CD8-positive, alpha-beta memory T cell (primary cell): ENCODE results near the gene PTGIS. TPM values are rescaled to one million over a fixed set of nuclear protein-coding genes. Genes with fewer than 3 reads are reported as not detected.
A peak's percentile ranks its signal among the peaks of the same experiment; 100 is the strongest.

Source experiments
- CTCF ChIA-PET: fragments of 350-600 bp; sonication (Branson Sonifier 250); formaldehyde crosslinking; loops from one replicate; lab custom pipeline; 2021; ENCODE audit warnings: antibody characterized with exemption; lab: Charles Lee
- POLR2A ChIA-PET: fragments of 350-600 bp; sonication (Branson Sonifier 250); formaldehyde crosslinking; loops from one replicate; lab custom pipeline; 2021; ENCODE audit warnings: antibody characterized with exemption; lab: Charles Lee
- DNase-seq, 5 donors: peaks; one replicate each; pipeline versions ENCODE4 v3.0.0 to v3.0.0-alpha.2; 2020 to 2022; ENCODE audit warnings: mixed read lengths in 1 of 5
- H3K27ac ChIP-seq: one replicate; pipeline ENCODE4 v1.7.0; 2013; ENCODE audit warnings: low read depth, mild to moderate bottlenecking, low read length, moderate library complexity
- H3K27me3 ChIP-seq: 2 replicates; pipeline ENCODE4 v1.7.0; 2013; ENCODE audit warnings: low read length, mild to moderate bottlenecking; ENCODE audit not compliant: insufficient read depth, poor library complexity, severe bottlenecking
- H3K36me3 ChIP-seq: 2 replicates; pipeline ENCODE4 v1.7.0; 2013; ENCODE audit warnings: mild to moderate bottlenecking, low read length, moderate library complexity; ENCODE audit not compliant: insufficient read depth
- H3K4me1 ChIP-seq: 2 replicates; pipeline ENCODE4 v1.7.0; 2013; ENCODE audit warnings: mild to moderate bottlenecking, low read length, moderate library complexity; ENCODE audit not compliant: insufficient read depth
- H3K4me3 ChIP-seq: 2 replicates; pipeline ENCODE4 v1.7.0; 2013; ENCODE audit warnings: mild to moderate bottlenecking, low read length
- H3K9me3 ChIP-seq: 2 replicates; pipeline ENCODE4 v1.7.0; 2013; ENCODE audit warnings: mild to moderate bottlenecking, low read length
- H3K27ac Mint-ChIP-seq, 8 donors: one replicate each; pipeline ENCODE4 v1.8.0; 2020 to 2021; ENCODE audit warnings: mixed read lengths in 8 of 8, mild to moderate bottlenecking in 6 of 8, inconsistent platforms in 3 of 8, moderate library complexity in 3 of 8
- H3K27me3 Mint-ChIP-seq, 2 donors: one replicate each; pipeline ENCODE4 v1.8.0; 2020 to 2021; ENCODE audit warnings: mixed read lengths in 2 of 2, mild to moderate bottlenecking in 1 of 2, moderate library complexity in 1 of 2
- H3K36me3 Mint-ChIP-seq, 3 donors: one replicate each; pipeline ENCODE4 v1.8.0; 2020 to 2021; ENCODE audit warnings: mixed read lengths in 3 of 3, inconsistent platforms in 1 of 3, mild to moderate bottlenecking in 1 of 3
- H3K4me1 Mint-ChIP-seq, 3 donors: one replicate each; pipeline ENCODE4 v1.8.0; 2020 to 2021; ENCODE audit warnings: mixed read lengths in 3 of 3, inconsistent platforms in 1 of 3, mild to moderate bottlenecking in 1 of 3
- H3K4me3 Mint-ChIP-seq, 7 donors: one replicate each; pipeline ENCODE4 v1.8.0; 2020 to 2021; ENCODE audit warnings: mixed read lengths in 7 of 7, mild to moderate bottlenecking in 6 of 7, moderate library complexity in 4 of 7, inconsistent platforms in 2 of 7
- H3K9me3 Mint-ChIP-seq, 5 donors: one replicate each; pipeline ENCODE4 v1.8.0; 2020 to 2022; ENCODE audit warnings: mixed read lengths in 5 of 5, mild to moderate bottlenecking in 3 of 5, moderate library complexity in 2 of 5, inconsistent platforms in 1 of 5
- polyA plus RNA-seq: library from polyadenylated mRNA; unstranded; fragments of 300-500 nt; fragmentation: Illumina TruSeq; gene quantifications from one replicate; pipeline ENCODE4 v1.2.3, GENCODE V29; 2021
- total RNA-seq, 2 experiments: library from RNA; stranded (reverse); gene quantifications; one replicate each; pipeline ENCODE4 v1.2.3, GENCODE V29; 2021

PTGIS gene
- total and polyA plus RNA-seq, 3 experiments from 2014 or later: 0.15 to 7.8 (median 7.6) TPM

GRCh38 chr20:49601153-49601924, 33.4 kb upstream of the PTGIS start:
- Mint-ChIP-seq H3K36me3 (no peaks in the 10 kb centered on the region), H3K27me3 (no peaks in the 10 kb centered on the region), H3K4me1 (peaks cover 4 to 9% (median 8%) of the 10 kb centered on the region in 3 donors), H3K9me3 (peaks cover 0 to 1% (median 0%) of the 10 kb centered on the region in 5 donors), H3K27ac (no peak overlapping the region), H3K4me3 (no peak overlapping the region)
- H3K9me3 ChIP-seq: no peaks in the 10 kb centered on the region
- POLR2A ChIA-PET: no interaction called here
- H3K27me3 ChIP-seq: no peaks in the 10 kb centered on the region
- peaks cover under 1% of the 10 kb centered on the region for H3K4me1 ChIP-seq
- H3K36me3 ChIP-seq: no peaks in the 10 kb centered on the region
- H3K4me3 ChIP-seq: no peak overlapping the region
- no peak for DNase-seq
- CTCF ChIA-PET: interaction anchor here (0.7 to 1.2 kb wide), 2 partner anchors 9 to 13 kb away, joined by 3 read pairs; no protein-coding TSS in a partner anchor
- no peak overlapping the region for H3K27ac ChIP-seq

DNA sequence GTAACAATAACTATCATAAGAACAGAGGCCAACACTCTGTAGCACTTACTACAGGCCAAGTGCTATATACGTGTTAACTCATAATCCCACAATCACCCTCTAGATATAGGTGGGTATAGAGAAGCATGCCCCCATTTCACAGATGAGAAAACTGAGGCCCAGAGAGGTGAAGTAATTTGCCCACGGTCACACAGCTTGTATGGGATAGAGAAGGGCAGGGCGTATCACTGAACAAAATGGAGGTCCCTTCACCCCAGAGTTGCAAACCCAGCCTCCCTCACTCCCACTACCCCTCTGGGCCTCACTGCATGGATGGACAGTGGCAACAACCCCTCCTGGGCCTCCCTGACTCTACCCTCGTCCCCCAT, 31.8 kb upstream of the PTGIS start:
- Mint-ChIP-seq H3K36me3 (no peaks in the 10 kb centered on the region), H3K4me1 (peaks cover 20 to 25% (median 24%) of the 10 kb centered on the region in 3 donors), H3K4me3 (no peak overlapping the region), H3K9me3 (peaks cover 0 to 1% (median 0%) of the 10 kb centered on the region in 5 donors), H3K27ac (no peak overlapping the region), H3K27me3 (no peaks in the 10 kb centered on the region)
- Histone ChIP-seq H3K4me3 (no peak overlapping the region), H3K27ac (no peak overlapping the region), H3K36me3 (no peaks in the 10 kb centered on the region), H3K4me1 (peaks cover 17% of the 10 kb centered on the region), H3K27me3 (no peaks in the 10 kb centered on the region), H3K9me3 (no peaks in the 10 kb centered on the region)
- ChIA-PET CTCF (no interaction called here), POLR2A (no interaction called here)
- no peak for DNase-seq

GRCh38 chr20:49597825-49598395, 30.0 kb upstream of the PTGIS start:
- Mint-ChIP-seq H3K9me3 (peaks cover 0 to 1% (median 0%) of the 10 kb centered on the region in 5 donors), H3K36me3 (no peaks in the 10 kb centered on the region), H3K27me3 (no peaks in the 10 kb centered on the region), H3K4me1 (peaks cover 38 to 44% (median 42%) of the 10 kb centered on the region in 3 donors), H3K4me3 (no peak overlapping the region), H3K27ac (no peak overlapping the region)
- H3K27me3 ChIP-seq: no peaks in the 10 kb centered on the region
- ChIA-PET POLR2A (no interaction called here), CTCF (interaction anchor here (1.1 kb wide), 1 partner anchor 56 kb away, joined by 3 read pairs; no protein-coding TSS in a partner anchor)
- no peak for DNase-seq
- no peak overlapping the region for H3K4me3 ChIP-seq
- no peaks in the 10 kb centered on the region for H3K9me3 ChIP-seq
- H3K4me1 ChIP-seq: peaks cover 33% of the 10 kb centered on the region
- H3K27ac ChIP-seq: no peak overlapping the region
- H3K36me3 ChIP-seq: no peaks in the 10 kb centered on the region

GRCh38 chr20:49595811-49596561, 28.0 kb upstream of the PTGIS start:
- Histone ChIP-seq H3K4me1 (peaks cover 33% of the 10 kb centered on the region), H3K27ac (no peak overlapping the region), H3K36me3 (no peaks in the 10 kb centered on the region), H3K4me3 (no peak overlapping the region), H3K27me3 (no peaks in the 10 kb centered on the region), H3K9me3 (no peaks in the 10 kb centered on the region)
- ChIA-PET POLR2A (no interaction called here), CTCF (interaction anchor here (1.1 to 1.5 kb wide), 5 partner anchors 13 to 293 kb away, joined by 3 to 4 read pairs (median 3); no protein-coding TSS in a partner anchor)
- Mint-ChIP-seq H3K4me1 (peaks cover 54 to 61% (median 55%) of the 10 kb centered on the region in 3 donors), H3K36me3 (no peaks in the 10 kb centered on the region), H3K9me3 (peaks cover 0 to 1% (median 0%) of the 10 kb centered on the region in 5 donors), H3K4me3 (peak overlapping the region in 6 of 7 donors; percentile 24 to 86 (median 62)), H3K27ac (peak overlapping the region; percentile 39 to 84 (median 58)), H3K27me3 (no peaks in the 10 kb centered on the region)
- DNase-seq: peak in 2 of 5 donors; percentile 12 to 54

GRCh38 chr20:49595346-49595745, 27.4 kb upstream of the PTGIS start:
- no peak overlapping the region for H3K27ac ChIP-seq
- CTCF ChIA-PET: interaction anchor here (0.6 to 1.5 kb wide), 5 partner anchors 13 to 294 kb away, joined by 3 to 6 read pairs (median 3); no protein-coding TSS in a partner anchor
- no peak overlapping the region for H3K4me3 ChIP-seq
- Mint-ChIP-seq H3K4me3 (peak overlapping the region in 5 of 7 donors; percentile 49 to 86 (median 62)), H3K27ac (peak overlapping the region; percentile 16 to 84 (median 60)), H3K36me3 (no peaks in the 10 kb centered on the region), H3K27me3 (no peaks in the 10 kb centered on the region), H3K9me3 (peaks cover 0 to 1% (median 0%) of the 10 kb centered on the region in 5 donors), H3K4me1 (peaks cover 58 to 65% (median 58%) of the 10 kb centered on the region in 3 donors)
- H3K9me3 ChIP-seq: no peaks in the 10 kb centered on the region
- POLR2A ChIA-PET: no interaction called here
- no peak for DNase-seq
- peaks cover 33% of the 10 kb centered on the region for H3K4me1 ChIP-seq
- H3K36me3 ChIP-seq: no peaks in the 10 kb centered on the region
- H3K27me3 ChIP-seq: no peaks in the 10 kb centered on the region

DNA sequence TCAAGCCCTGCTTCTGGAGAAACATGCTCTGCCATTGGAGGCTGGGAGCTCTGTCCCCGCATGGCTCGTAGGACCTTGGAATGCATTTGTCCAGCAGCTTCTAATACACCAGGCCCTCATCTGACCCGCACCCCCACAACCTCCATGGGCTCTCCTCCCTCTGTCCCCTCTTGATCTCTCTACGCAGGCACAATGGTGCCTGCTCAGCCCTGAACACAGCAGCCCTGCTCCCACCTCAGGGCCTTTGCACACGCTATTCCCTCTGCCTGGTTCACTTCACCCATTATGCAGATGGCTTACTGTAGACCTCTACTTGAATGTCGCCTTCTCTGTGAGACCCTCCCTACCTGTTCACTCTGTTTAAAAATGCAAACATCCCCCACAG, 27.0 kb upstream of the PTGIS start:
- peaks cover 33% of the 10 kb centered on the region for H3K4me1 ChIP-seq
- POLR2A ChIA-PET: no interaction called here

GRCh38 chr20:49594143-49594930, 26.4 kb upstream of the PTGIS start:
- Histone ChIP-seq H3K27ac (peak overlapping the region; percentile 9), H3K27me3 (no peaks in the 10 kb centered on the region), H3K36me3 (no peaks in the 10 kb centered on the region), H3K4me3 (no peak overlapping the region), H3K9me3 (no peaks in the 10 kb centered on the region), H3K4me1 (peaks cover 33% of the 10 kb centered on the region)
- Mint-ChIP-seq H3K36me3 (no peaks in the 10 kb centered on the region), H3K4me1 (peaks cover 61 to 68% (median 62%) of the 10 kb centered on the region in 3 donors), H3K27ac (peak overlapping the region; percentile 22 to 92 (median 80)), H3K4me3 (peak overlapping the region; percentile 37 to 86 (median 62)), H3K27me3 (no peaks in the 10 kb centered on the region), H3K9me3 (peaks cover 0 to 1% (median 0%) of the 10 kb centered on the region in 5 donors)
- DNase-seq: peak in 2 of 5 donors; percentile 10 to 54
- ChIA-PET POLR2A (no interaction called here), CTCF (interaction anchor here (0.6 to 1.5 kb wide), 5 partner anchors 10 to 295 kb away, joined by 3 to 6 read pairs (median 4); no protein-coding TSS in a partner anchor)

More for the DNA sequence above, 27.0 kb upstream of the PTGIS start:
- Histone ChIP-seq H3K36me3 (no peaks in the 10 kb centered on the region), H3K27me3 (no peaks in the 10 kb centered on the region), H3K27ac (peak overlapping the region; percentile 9), H3K9me3 (no peaks in the 10 kb centered on the region), H3K4me3 (no peak overlapping the region)
- Mint-ChIP-seq H3K4me3 (peak overlapping the region; percentile 37 to 86 (median 62)), H3K4me1 (peaks cover 61 to 68% (median 62%) of the 10 kb centered on the region in 3 donors), H3K27me3 (no peaks in the 10 kb centered on the region), H3K27ac (peak overlapping the region in 7 of 8 donors; percentile 46 to 92 (median 62)), H3K9me3 (peaks cover 0 to 1% (median 0%) of the 10 kb centered on the region in 5 donors), H3K36me3 (no peaks in the 10 kb centered on the region)
- CTCF ChIA-PET: interaction anchor here (0.6 to 1.5 kb wide), 3 partner anchors 14 to 294 kb away, joined by 3 to 6 read pairs (median 4); no protein-coding TSS in a partner anchor
- DNase-seq: no peak
